Measurements from ENCODE around the gene INPP4A. TPM values are rescaled to one million over a fixed set of nuclear protein-coding genes. Genes with fewer than 3 reads are reported as not detected.

Gene INPP4A
- total and polyA plus RNA-seq, 8 donors: 1.5 to 65.3 (median 12.2) TPM

GRCh38 chr2:98541906-98542305 lies 97.2 kb downstream of the INPP4A start:
- intact Hi-C loops (cut with DNase I; ENCODE audit: low total_unique reads): no loop called here
- Histone ChIP-seq H3K27ac (no peak overlapping the region), H3K4me3 (no peak overlapping the region), H3K27me3 (no peaks in the 10 kb centered on the region), H3K9me3 (no peaks in the 10 kb centered on the region), H3K4me1 (no peaks in the 10 kb centered on the region), H3K36me3 (peaks cover 55 to 94% (median 88%) of the 10 kb centered on the region in 4 donors)
- no peak for DNase-seq
- WGBS, 5 donors: 80 to 89% (median 83%) methylated on average over 9 of the region's 9 CpGs
- no peak for TF ChIP-seq POLR2A (IDR thresholded peaks at IDR 0.05)

GRCh38 chr2:98543214-98543613 lies 98.6 kb downstream of the INPP4A start:
- Histone ChIP-seq H3K9me3 (no peaks in the 10 kb centered on the region), H3K4me1 (no peaks in the 10 kb centered on the region), H3K27me3 (no peaks in the 10 kb centered on the region), H3K36me3 (peaks cover 48 to 94% (median 88%) of the 10 kb centered on the region in 4 donors), H3K4me3 (no peak overlapping the region), H3K27ac (no peak overlapping the region)
- 87 to 93% (median 91%) methylated on average over 11 of the region's 11 CpGs for WGBS, 5 donors
- DNase-seq: no peak
- TF ChIP-seq POLR2A (IDR thresholded peaks at IDR 0.05) (no peak), CTCF (IDR thresholded peaks at IDR 0.05) (no peak), EP300 (IDR thresholded peaks at IDR 0.05) (no peak), POLR2AphosphoS5 (IDR thresholded peaks at IDR 0.05) (no peak)
- intact Hi-C loops (cut with DNase I; ENCODE audit: low total_unique reads): no loop called here

- Histone ChIP-seq H3K4me1 (no peaks in the 10 kb centered on the region), H3K36me3 (peaks cover 45 to 94% (median 88%) of the 10 kb centered on the region in 4 donors), H3K27me3 (no peaks in the 10 kb centered on the region), H3K9me3 (no peaks in the 10 kb centered on the region), H3K4me3 (no peak overlapping the region), H3K27ac (no peak overlapping the region)
- intact Hi-C loops (cut with DNase I; ENCODE audit: low total_unique reads): no loop called here
- no peak for DNase-seq
- 92 to 98% (median 97%) methylated on average over 4 to 6 of the region's 6 CpGs for WGBS, 5 donors
- TF ChIP-seq POLR2AphosphoS5 (IDR thresholded peaks at IDR 0.05): no peak
- no peak for TF ChIP-seq EP300 (IDR thresholded peaks at IDR 0.05)
- no peak for TF ChIP-seq CTCF (IDR thresholded peaks at IDR 0.05)
- no peak for TF ChIP-seq POLR2A (IDR thresholded peaks at IDR 0.05)
Observed at GRCh38 chr2:98543842-98544241, 99.2 kb downstream of the INPP4A start.

GRCh38 chr2:98545591-98545990 lies 100.9 kb downstream of the INPP4A start:
- H3K27me3 ChIP-seq: no peaks in the 10 kb centered on the region
- H3K9me3 ChIP-seq: no peaks in the 10 kb centered on the region
- intact Hi-C loops (cut with DNase I; ENCODE audit: low total_unique reads): no loop called here
- no peak overlapping the region for H3K27ac ChIP-seq
- peaks cover 28 to 94% (median 87%) of the 10 kb centered on the region in 4 donors for H3K36me3 ChIP-seq
- no peak for DNase-seq
- H3K4me3 ChIP-seq: no peak overlapping the region
- WGBS, 5 donors: 89 to 96% (median 95%) methylated on average over 7 of the region's 7 CpGs
- TF ChIP-seq POLR2AphosphoS5 (IDR thresholded peaks at IDR 0.05) (no peak), EP300 (IDR thresholded peaks at IDR 0.05) (no peak), CTCF (IDR thresholded peaks at IDR 0.05) (no peak), POLR2A (IDR thresholded peaks at IDR 0.05) (no peak)
- H3K4me1 ChIP-seq: no peaks in the 10 kb centered on the region

GRCh38 chr2:98546186-98546585 lies 101.5 kb downstream of the INPP4A start:
- no peak overlapping the region for H3K4me3 ChIP-seq
- peaks cover 28 to 90% (median 86%) of the 10 kb centered on the region in 4 donors for H3K36me3 ChIP-seq
- H3K9me3 ChIP-seq: no peaks in the 10 kb centered on the region
- no peaks in the 10 kb centered on the region for H3K4me1 ChIP-seq
- DNase-seq: no peak
- intact Hi-C loops (cut with DNase I; ENCODE audit: low total_unique reads): no loop called here
- WGBS, 5 donors: 86 to 91% (median 89%) methylated on average over 3 of the region's 3 CpGs
- TF ChIP-seq EP300 (IDR thresholded peaks at IDR 0.05) (no peak), POLR2A (IDR thresholded peaks at IDR 0.05) (no peak), POLR2AphosphoS5 (IDR thresholded peaks at IDR 0.05) (no peak), CTCF (IDR thresholded peaks at IDR 0.05) (no peak)
- H3K27ac ChIP-seq: no peak overlapping the region
- no peaks in the 10 kb centered on the region for H3K27me3 ChIP-seq
